DOHH2 (cell line): ENCODE data around the gene NEU3.

Experiments
- H3F3A ChIP-seq: fragments of 200-600 bp; sonication (generic), shearing (Covaris generic); 2 replicates; pipeline ENCODE4 v1.6.0; 2016; ENCODE audit warnings: antibody characterized with exemption, mild to moderate bottlenecking; ENCODE audit not compliant: control insufficient read depth, insufficient read depth
- H3K27ac ChIP-seq: fragments of 200-600 bp; sonication (generic); 2 replicates; pipeline ENCODE4 v1.5.1; 2014; ENCODE audit warnings: low read depth, mild to moderate bottlenecking, low read length, moderate library complexity
- H3K27me3 ChIP-seq: fragments of 200-600 bp; sonication (generic); 2 replicates; pipeline ENCODE4 v1.6.1; 2014; ENCODE audit warnings: mild to moderate bottlenecking, low read length, mixed read lengths; ENCODE audit not compliant: control insufficient read depth
- H3K36me3 ChIP-seq: fragments of 200-600 bp; sonication (generic); 2 replicates; pipeline ENCODE4 v1.6.1; 2014; ENCODE audit warnings: mild to moderate bottlenecking, low read length, moderate library complexity, mixed read lengths; ENCODE audit not compliant: control insufficient read depth
- H3K4me1 ChIP-seq: fragments of 200-600 bp; sonication (generic); 2 replicates; pipeline ENCODE4 v1.6.1; 2014; ENCODE audit warnings: mild to moderate bottlenecking, low read length, mixed read lengths; ENCODE audit not compliant: control insufficient read depth
- H3K4me2 ChIP-seq: fragments of 200-600 bp; sonication (generic); 2 replicates; pipeline ENCODE4 v1.6.0; 2014; ENCODE audit warnings: mild to moderate bottlenecking, low read length, moderate library complexity
- H3K4me3 ChIP-seq: fragments of 200-600 bp; sonication (generic); 2 replicates; pipeline ENCODE4 v1.5.1; 2014; ENCODE audit warnings: mild to moderate bottlenecking, low read length, mixed read lengths
- H3K79me2 ChIP-seq: fragments of 200-600 bp; sonication (generic); 2 replicates; pipeline ENCODE4 v1.6.1; 2014; ENCODE audit warnings: mild to moderate bottlenecking, low read length, mixed read lengths; ENCODE audit not compliant: control insufficient read depth
- H3K9me2 ChIP-seq: fragments of 200-600 bp; sonication (generic); replicated peaks from 2 replicates; pipeline ENCODE4 v1.6.1; 2014; ENCODE audit warnings: mild to moderate bottlenecking, low read length, mixed read lengths; ENCODE audit not compliant: control insufficient read depth
- H3K9me3 ChIP-seq: fragments of 200-600 bp; sonication (generic); 2 replicates; pipeline ENCODE4 v1.6.1; 2014; ENCODE audit warnings: antibody characterized with exemption, low read length, mixed read lengths; ENCODE audit not compliant: control insufficient read depth, insufficient read depth
- H4K20me1 ChIP-seq: fragments of 200-600 bp; sonication (generic); 2 replicates; pipeline ENCODE4 v1.6.0; 2014; ENCODE audit warnings: low read depth, mild to moderate bottlenecking, antibody characterized with exemption, low read length, moderate library complexity; ENCODE audit not compliant: control insufficient read depth, insufficient read depth
- EZH2phosphoT487 ChIP-seq: fragments of 200-600 bp; sonication (generic); IDR thresholded peaks from 2 replicates; pipeline ENCODE4 v1.6.1; 2017; ENCODE audit warnings: borderline replicate concordance, mild to moderate bottlenecking, antibody characterized with exemption, low read length, moderate library complexity, mixed read lengths
- TF ChIP-seq, protein P1 (sequence below): fragments of 200-600 bp; sonication (generic); IDR thresholded peaks from one replicate; pipeline ENCODE4 v1.5.1; 2014; ENCODE audit warnings: antibody characterized with exemption, mild to moderate bottlenecking, low read depth, low read length; ENCODE audit not compliant: poor library complexity, severe bottlenecking

The NEU3 gene

GRCh38 chr11:75024068-75024449 lies 35.3 kb downstream of the NEU3 start:
- no peaks in the 10 kb centered on the region for H3K9me3 ChIP-seq
- H3K79me2 ChIP-seq, result no peaks in the 10 kb centered on the region
- no peaks in the 10 kb centered on the region for H3K27me3 ChIP-seq
- H3K4me2 ChIP-seq, result no peak overlapping the region
- H3F3A ChIP-seq, result no peaks in the 10 kb centered on the region
- no peak overlapping the region for H3K4me3 ChIP-seq
- no peaks in the 10 kb centered on the region for H3K36me3 ChIP-seq
- no peaks in the 10 kb centered on the region for H3K4me1 ChIP-seq
- no peaks in the 10 kb centered on the region for H3K9me2 ChIP-seq
- no peak overlapping the region for H3K27ac ChIP-seq
- no peak for TF ChIP-seq EZH2phosphoT487
- TF ChIP-seq, protein P1, sequence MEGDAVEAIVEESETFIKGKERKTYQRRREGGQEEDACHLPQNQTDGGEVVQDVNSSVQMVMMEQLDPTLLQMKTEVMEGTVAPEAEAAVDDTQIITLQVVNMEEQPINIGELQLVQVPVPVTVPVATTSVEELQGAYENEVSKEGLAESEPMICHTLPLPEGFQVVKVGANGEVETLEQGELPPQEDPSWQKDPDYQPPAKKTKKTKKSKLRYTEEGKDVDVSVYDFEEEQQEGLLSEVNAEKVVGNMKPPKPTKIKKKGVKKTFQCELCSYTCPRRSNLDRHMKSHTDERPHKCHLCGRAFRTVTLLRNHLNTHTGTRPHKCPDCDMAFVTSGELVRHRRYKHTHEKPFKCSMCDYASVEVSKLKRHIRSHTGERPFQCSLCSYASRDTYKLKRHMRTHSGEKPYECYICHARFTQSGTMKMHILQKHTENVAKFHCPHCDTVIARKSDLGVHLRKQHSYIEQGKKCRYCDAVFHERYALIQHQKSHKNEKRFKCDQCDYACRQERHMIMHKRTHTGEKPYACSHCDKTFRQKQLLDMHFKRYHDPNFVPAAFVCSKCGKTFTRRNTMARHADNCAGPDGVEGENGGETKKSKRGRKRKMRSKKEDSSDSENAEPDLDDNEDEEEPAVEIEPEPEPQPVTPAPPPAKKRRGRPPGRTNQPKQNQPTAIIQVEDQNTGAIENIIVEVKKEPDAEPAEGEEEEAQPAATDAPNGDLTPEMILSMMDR, result no peak
- no peaks in the 10 kb centered on the region for H4K20me1 ChIP-seq

DNA sequence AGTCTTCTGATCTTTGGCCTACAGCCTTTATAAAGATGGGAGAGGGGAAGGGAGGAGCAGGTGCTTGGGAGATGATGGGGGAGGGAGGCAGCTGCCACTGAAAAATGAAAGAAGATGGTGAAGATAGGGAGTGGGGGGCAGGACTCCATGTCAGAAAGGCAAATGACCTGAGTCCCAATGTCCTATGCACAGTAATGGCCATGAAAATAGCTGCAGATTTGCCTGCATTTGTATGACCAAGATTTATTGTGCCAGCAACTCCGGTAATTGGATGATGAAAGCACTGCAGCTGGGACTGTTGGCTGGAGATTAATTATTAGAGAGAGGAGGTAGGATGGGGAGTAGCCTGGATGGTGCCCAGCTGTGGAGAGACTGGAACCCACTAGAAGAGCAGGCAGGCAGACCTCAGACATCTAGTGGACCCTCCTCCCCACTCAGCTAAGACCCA lies 36.1 kb downstream of the NEU3 start:
- no peaks in the 10 kb centered on the region for H3K36me3 ChIP-seq
- no peak overlapping the region for H3K27ac ChIP-seq
- no peaks in the 10 kb centered on the region for H3K9me2 ChIP-seq
- H3K79me2 ChIP-seq, result no peaks in the 10 kb centered on the region
- H3K9me3 ChIP-seq, result no peaks in the 10 kb centered on the region
- no peak overlapping the region for H3K4me2 ChIP-seq
- no peak for TF ChIP-seq EZH2phosphoT487
- TF ChIP-seq, protein P1, result no peak
- no peaks in the 10 kb centered on the region for H3K27me3 ChIP-seq
- no peaks in the 10 kb centered on the region for H3K4me1 ChIP-seq
- no peak overlapping the region for H3K4me3 ChIP-seq
- no peaks in the 10 kb centered on the region for H3F3A ChIP-seq
- no peaks in the 10 kb centered on the region for H4K20me1 ChIP-seq

DNA sequence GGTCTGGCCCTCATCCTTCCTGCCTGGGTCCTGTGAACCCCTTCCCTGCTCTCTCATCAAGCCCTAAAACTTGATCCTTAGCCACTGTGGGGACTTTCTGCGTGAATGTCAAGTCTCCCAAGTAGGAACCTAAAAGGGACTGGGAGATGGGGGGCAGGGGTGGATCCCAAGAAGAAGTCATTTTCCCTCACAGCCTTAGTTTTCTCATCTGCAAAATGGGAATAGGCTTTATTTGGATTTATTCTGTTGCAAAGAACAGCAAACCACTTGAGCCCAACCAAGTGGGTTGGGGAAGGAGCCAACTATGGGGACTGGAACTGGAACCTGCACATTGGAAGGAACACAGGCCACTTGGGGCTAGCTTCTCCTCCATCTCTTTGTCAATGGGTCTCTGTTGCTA lies 36.8 kb downstream of the NEU3 start:
- Histone ChIP-seq H3K79me2 (no peaks in the 10 kb centered on the region), H3K27me3 (no peaks in the 10 kb centered on the region)

More for the DNA sequence above, 36.8 kb downstream of the NEU3 start:
- Histone ChIP-seq H3F3A (no peaks in the 10 kb centered on the region), H3K4me1 (no peaks in the 10 kb centered on the region), H3K9me2 (no peaks in the 10 kb centered on the region), H3K27ac (no peak overlapping the region), H4K20me1 (no peaks in the 10 kb centered on the region), H3K4me3 (no peak overlapping the region), H3K9me3 (no peaks in the 10 kb centered on the region), H3K4me2 (no peak overlapping the region), H3K36me3 (no peaks in the 10 kb centered on the region)
- TF ChIP-seq, protein P1, result no peak
